PC-3 (cell line): Measurements from ENCODE around the gene RNF126. TPM values are rescaled to one million over a fixed set of nuclear protein-coding genes. Genes with fewer than 3 reads are reported as not detected.

Experiments
- ATAC-seq: fragments of 200-7000 bp; cut with Tn5 transposase; 2 replicates; pipeline ENCODE4 v1.9.1; 2020; ENCODE audit warnings: mild to moderate bottlenecking, moderate library complexity
- BruUV-seq: library from RNA; stranded (reverse); fragments of 400-500 nt; replicated peaks from 2 replicates; lab custom pipeline; 2021; lab: Mats Ljungman, UMichigan
- CTCF ChIA-PET: fragments of 300-600 bp; sonication (Branson Sonifier 250); formaldehyde crosslinking; loops from one replicate; lab custom pipeline; 2022; ENCODE audit warnings: antibody characterized with exemption; lab: Charles Lee
- POLR2A ChIA-PET: fragments of 300-600 bp; sonication (Branson Sonifier 250); formaldehyde crosslinking; loops from one replicate; lab custom pipeline; 2022; ENCODE audit warnings: antibody characterized with exemption; ENCODE audit not compliant: unreplicated experiment; lab: Charles Lee
- DNase-seq: peaks from one replicate; pipeline ENCODE4 v3.0.0-alpha.2; 2015
- H2AFZ ChIP-seq: fragments of 300-600 bp; sonication (generic); 2 replicates; pipeline ENCODE4 v1.6.0; 2016; ENCODE audit warnings: antibody characterized with exemption, low read length
- H3F3A ChIP-seq: fragments of 300-600 bp; sonication (generic); one replicate; pipeline ENCODE4 v1.6.0; 2017; ENCODE audit warnings: antibody characterized with exemption, low read length, control low read depth, mild to moderate bottlenecking; ENCODE audit not compliant: unreplicated experiment
- H3K27ac ChIP-seq: fragments of 300-600 bp; sonication (generic); 2 replicates; pipeline ENCODE4 v1.5.1; 2016; ENCODE audit warnings: mild to moderate bottlenecking, low read length
- H3K27me3 ChIP-seq: fragments of 300-600 bp; sonication (generic); 2 replicates; pipeline ENCODE4 v1.6.1; 2016; ENCODE audit warnings: low read length, mixed read lengths
- H3K36me3 ChIP-seq: fragments of 300-600 bp; sonication (generic); 2 replicates; pipeline ENCODE4 v1.6.1; 2016; ENCODE audit warnings: low read depth, mixed run types, low read length, mixed read lengths
- H3K4me1 ChIP-seq: fragments of 300-600 bp; sonication (generic); 2 replicates; pipeline ENCODE4 v1.5.1; 2016; ENCODE audit warnings: low read length; ENCODE audit not compliant: insufficient read depth
- H3K4me2 ChIP-seq: fragments of 300-600 bp; sonication (generic); 2 replicates; pipeline ENCODE4 v1.6.0; 2016; ENCODE audit warnings: low read length
- H3K4me3 ChIP-seq: fragments of 300-600 bp; sonication (generic); 2 replicates; pipeline ENCODE4 v1.5.1; 2016; ENCODE audit warnings: mild to moderate bottlenecking, low read length, mixed read lengths
- H3K79me2 ChIP-seq: fragments of 300-600 bp; sonication (generic); 2 replicates; pipeline ENCODE4 v1.6.1; 2017; ENCODE audit warnings: low read length, mixed read lengths
- H3K9ac ChIP-seq: fragments of 300-600 bp; sonication (generic); 2 replicates; pipeline ENCODE4 v1.6.0; 2016; ENCODE audit warnings: mild to moderate bottlenecking, low read length
- H3K9me2 ChIP-seq: fragments of 300-600 bp; sonication (generic); replicated peaks from 2 replicates; pipeline ENCODE4 v1.6.1; 2016; ENCODE audit warnings: mixed run types, low read length, mixed read lengths
- H3K9me3 ChIP-seq: fragments of 300-600 bp; sonication (generic); 2 replicates; pipeline ENCODE4 v1.6.1; 2016; ENCODE audit warnings: low read length, mixed read lengths
- H4K20me1 ChIP-seq: fragments of 300-600 bp; sonication (generic); 2 replicates; pipeline ENCODE4 v1.6.1; 2016; ENCODE audit warnings: low read length, mixed read lengths
- CTCF ChIP-seq: fragments of 300-600 bp; sonication (generic); conservative IDR thresholded peaks from 2 replicates; pipeline ENCODE4 v1.5.1; 2017; ENCODE audit warnings: antibody characterized with exemption, low read depth, mild to moderate bottlenecking, low read length
- EZH2 ChIP-seq: fragments of 300-600 bp; sonication (generic); IDR thresholded peaks from one replicate; pipeline ENCODE4 v1.6.1; 2017; ENCODE audit warnings: antibody characterized with exemption, mild to moderate bottlenecking, low read length; ENCODE audit not compliant: unreplicated experiment
- EZH2phosphoT487 ChIP-seq: fragments of 300-600 bp; sonication (generic); IDR thresholded peaks from 2 replicates; pipeline ENCODE4 v1.6.1; 2018; ENCODE audit warnings: mild to moderate bottlenecking, antibody characterized with exemption, low read length, borderline replicate concordance
- intact Hi-C: fragments of 100-400 bp; cut with micrococcal nuclease; formaldehyde crosslinking; loops from 2 replicates; pipeline ENCODE4 v1.9.0; 2023
- total RNA-seq: library from RNA; depleted of rRNA; stranded (reverse); fragments of >200 nt; gene quantifications from 2 replicates; pipeline ENCODE4 v1.2.3, GENCODE V29; 2014

Gene RNF126
- total RNA-seq, 1 experiment from 2014 or later: 86.4 TPM

GRCh38 chr19:608155-609003 is 54.6 kb downstream of the RNF126 start:
- no peak overlapping the region for H3K4me2 ChIP-seq
- H3K79me2 ChIP-seq: no peaks in the 10 kb centered on the region
- ATAC-seq (no peak), DNase-seq (no peak)
- BruUV-seq: no TSS peak
- no peaks in the 10 kb centered on the region for H3K9me3 ChIP-seq
- no peaks in the 10 kb centered on the region for H3K27me3 ChIP-seq
- no peak overlapping the region for H2AFZ ChIP-seq
- CTCF ChIA-PET: no interaction called here
- no peak overlapping the region for H3K27ac ChIP-seq
- no peaks in the 10 kb centered on the region; the same call in 1 of the 2 replicates for H3K36me3 ChIP-seq
- intact Hi-C loops: no loop called here
- H4K20me1 ChIP-seq: no peaks in the 10 kb centered on the region
- TF ChIP-seq CTCF (no peak), EZH2phosphoT487 (no peak), EZH2 (no peak)
- no peaks in the 10 kb centered on the region for H3K9me2 ChIP-seq
- POLR2A ChIA-PET: no interaction called here
- no peaks in the 10 kb centered on the region for H3K4me1 ChIP-seq
- H3F3A ChIP-seq: no peaks in the 10 kb centered on the region
- H3K4me3 ChIP-seq: no peak overlapping the region
- no peak overlapping the region for H3K9ac ChIP-seq

GRCh38 chr19:607301-608154 is 55.5 kb downstream of the RNF126 start:
- Histone ChIP-seq H3F3A (no peaks in the 10 kb centered on the region), H3K4me2 (no peak overlapping the region), H3K27ac (no peak overlapping the region), H3K9me3 (no peaks in the 10 kb centered on the region), H3K4me3 (no peak overlapping the region), H3K79me2 (no peaks in the 10 kb centered on the region), H2AFZ (no peak overlapping the region), H3K36me3 (no peaks in the 10 kb centered on the region), H3K27me3 (no peaks in the 10 kb centered on the region), H3K4me1 (no peaks in the 10 kb centered on the region), H3K9me2 (no peaks in the 10 kb centered on the region), H3K9ac (no peak overlapping the region), H4K20me1 (no peaks in the 10 kb centered on the region)
- BruUV-seq: no TSS peak
- ATAC-seq: no peak
- CTCF ChIA-PET: no interaction called here
- no peak for DNase-seq
- TF ChIP-seq EZH2 (no peak), CTCF (no peak), EZH2phosphoT487 (no peak)
- POLR2A ChIA-PET: no interaction called here
- intact Hi-C loops: no loop called here
